HEK293T (cell line): Measurements from ENCODE around the gene PATJ.

ENCODE experiments used
- BHLHE40 ChIP-seq: fragments of 450-650 bp; IDR thresholded peaks from 2 replicates; pipeline ENCODE4 v1.6.1; 2016; ENCODE audit warnings: mild to moderate bottlenecking, moderate library complexity, borderline replicate concordance
- PKNOX1 ChIP-seq: fragments of 450-650 bp; IDR thresholded peaks from 2 replicates; pipeline ENCODE4 v1.6.1; 2016
- SP1 ChIP-seq: fragments of 450-650 bp; IDR thresholded peaks from 2 replicates; pipeline ENCODE4 v1.6.1; 2017
- ZNF384 ChIP-seq: fragments of 450-650 bp; IDR thresholded peaks from 2 replicates; pipeline ENCODE4 v1.6.1; 2016

GRCh38 chr1:61953076-61953789 is 211.0 kb downstream of the PATJ start:
- TF ChIP-seq BHLHE40 (no peak), PKNOX1 (no peak), ZNF384 (no peak), SP1 (no peak)
